ENCODE data around the gene ANXA6.

The ANXA6 gene

GRCh38 chr5:151067632-151068432, 89.7 kb downstream of the ANXA6 start:
- no peak for DNase-seq (ENCODE audit: low read depth in 2 of 2, low spot score in 1 of 2)

- DNase-seq (ENCODE audit: low read depth in 2 of 2, low spot score in 1 of 2) = no peak
Measured at GRCh38 chr5:151066920-151067319, 90.7 kb downstream of the ANXA6 start.

DNA sequence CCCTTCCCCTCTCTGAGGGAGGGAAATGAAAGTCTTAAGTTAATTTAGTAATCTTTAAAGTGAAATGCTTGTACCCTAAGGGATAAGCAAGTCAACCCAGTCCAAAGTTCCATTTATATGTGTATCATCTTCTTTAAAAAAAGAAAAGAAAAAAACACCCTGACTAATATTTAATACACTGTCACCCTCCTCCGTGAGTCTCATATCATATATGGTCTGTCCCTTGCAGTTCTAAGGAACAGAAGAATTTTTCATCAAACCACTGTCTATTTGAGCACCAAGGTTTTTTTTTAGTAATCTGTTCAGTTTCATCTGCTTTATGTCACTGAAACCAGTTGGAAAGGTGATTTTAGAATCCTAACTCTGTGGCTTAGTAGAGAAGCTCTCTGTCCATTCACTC, 92.0 kb downstream of the ANXA6 start:
- DNase-seq (ENCODE audit: low read depth in 2 of 2, low spot score in 1 of 2) = no peak

DNA sequence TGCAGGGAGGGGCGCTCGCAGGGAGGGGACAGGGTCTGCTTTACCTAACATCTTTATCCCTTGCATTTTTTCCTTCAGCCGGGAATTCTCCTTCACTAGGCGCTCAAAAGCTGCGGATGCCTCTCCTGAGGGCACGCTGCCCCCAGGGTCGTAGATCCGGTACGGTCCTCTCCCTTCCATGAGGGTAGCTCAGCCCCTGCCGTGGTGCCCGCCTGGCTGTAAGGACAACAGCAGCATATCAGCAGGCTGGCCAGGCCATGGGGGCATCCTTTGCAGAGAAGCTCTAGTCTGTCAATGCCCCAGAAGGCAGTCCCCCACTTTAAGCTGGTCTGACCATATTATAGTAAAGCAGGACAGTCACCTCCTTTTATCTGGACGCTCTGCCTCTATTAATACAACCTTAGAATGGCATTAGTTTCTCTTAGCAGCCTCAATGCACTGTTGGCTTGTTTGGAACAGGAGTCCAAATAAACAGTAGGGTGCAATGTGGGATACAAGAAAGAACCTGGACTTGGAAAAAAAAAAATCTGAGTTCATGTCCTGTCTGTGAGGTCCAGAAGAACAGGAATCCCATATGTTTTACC, 92.6 kb downstream of the ANXA6 start:
- DNase-seq (ENCODE audit: low read depth in 2 of 2, low spot score in 1 of 2) = no peak

DNA sequence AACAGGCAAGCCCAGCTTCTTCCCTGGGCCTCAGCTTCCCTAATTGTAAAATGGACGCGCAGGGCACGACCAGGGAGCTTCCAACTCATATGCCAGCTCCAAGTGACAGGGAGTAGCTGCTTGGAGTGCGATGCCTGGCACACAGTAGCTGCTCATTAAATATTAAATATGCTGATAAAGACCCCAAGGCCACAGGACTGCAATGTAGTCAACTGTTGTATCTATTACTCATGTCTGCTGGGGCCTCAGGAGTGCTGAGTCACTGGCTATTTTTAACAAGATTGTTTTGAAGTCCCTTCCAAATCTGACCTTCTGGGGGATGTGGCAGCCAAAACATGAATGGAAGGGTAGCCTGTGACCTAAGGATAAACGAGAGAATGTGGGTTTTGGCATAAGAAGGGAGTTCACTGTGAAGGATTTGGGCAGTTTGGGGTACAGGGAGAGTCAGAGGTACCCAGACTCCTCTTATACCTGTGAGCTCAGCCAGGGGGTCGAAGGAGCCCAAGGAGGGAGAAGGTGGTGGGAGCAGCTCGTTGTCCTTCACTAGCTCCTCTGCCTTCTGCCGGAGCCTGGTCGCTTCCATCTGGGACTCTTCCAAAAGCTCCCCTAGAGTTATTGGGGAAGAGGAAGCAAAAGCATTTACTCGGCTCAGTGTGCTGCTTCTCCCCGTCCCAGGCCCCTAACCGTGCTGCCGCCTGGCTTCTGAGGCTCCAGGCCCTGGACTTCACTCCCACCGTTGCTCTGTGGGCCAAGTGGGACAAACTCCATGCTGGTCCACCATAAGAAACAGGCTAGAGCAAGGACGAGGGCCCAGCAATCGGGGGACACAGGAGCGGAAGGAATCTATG, 94.2 kb downstream of the ANXA6 start:
- DNase-seq (ENCODE audit: low read depth in 2 of 2, low spot score in 1 of 2) = no peak

DNA sequence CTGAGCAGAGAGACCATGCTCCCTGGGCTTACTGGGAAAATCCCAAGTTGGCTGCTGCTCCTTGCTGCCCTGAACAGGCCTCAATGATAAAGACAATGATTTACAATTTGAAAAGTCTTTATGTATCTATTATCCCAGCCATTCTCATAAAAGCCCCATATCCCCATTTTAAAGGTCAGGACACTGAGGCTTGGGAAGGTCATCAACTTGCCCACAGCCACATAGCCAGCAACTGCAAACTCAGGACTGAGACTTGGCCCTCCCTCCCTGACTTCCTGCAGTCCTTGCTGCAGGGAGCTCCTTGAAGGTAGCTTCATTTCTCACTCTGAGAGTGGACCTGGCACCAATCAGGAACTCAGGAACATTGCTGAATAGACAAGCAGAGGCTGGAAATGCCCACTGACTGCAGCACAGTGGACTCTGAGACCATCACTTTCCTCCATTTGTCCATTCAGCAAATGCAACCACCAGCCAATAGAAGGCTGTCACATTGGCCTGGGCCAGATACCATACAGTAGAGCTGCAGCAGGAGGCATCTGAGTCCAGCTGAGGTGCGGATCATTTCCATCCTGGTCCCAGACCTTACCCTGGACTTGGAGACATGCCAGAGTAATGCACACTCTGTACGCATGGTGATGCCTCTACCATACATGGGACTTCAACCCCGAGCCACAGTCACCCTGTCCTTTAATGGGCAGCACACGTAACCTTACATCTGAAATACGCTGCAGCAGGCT, 95.0 kb downstream of the ANXA6 start:
- DNase-seq (ENCODE audit: low read depth in 2 of 2, low spot score in 1 of 2) = no peak

DNA sequence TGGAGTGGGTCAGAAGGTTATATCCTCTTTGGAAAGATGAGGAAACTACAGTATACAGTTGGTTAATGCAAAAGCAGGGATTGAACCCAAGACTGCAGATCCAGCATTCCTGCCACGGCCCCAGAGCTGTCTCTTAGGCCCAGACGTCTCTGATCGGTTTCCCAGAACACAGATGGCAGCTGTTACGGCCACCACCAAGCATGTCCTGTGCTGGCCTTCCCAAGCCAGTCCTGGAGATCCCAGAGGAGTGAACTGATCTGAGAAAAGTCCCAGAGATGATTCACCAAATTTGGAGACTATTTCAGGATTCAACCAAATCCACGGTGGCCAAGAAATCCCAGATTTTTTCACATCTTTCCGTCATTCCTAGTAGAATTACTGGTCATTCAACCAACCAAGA, 96.8 kb downstream of the ANXA6 start:
- DNase-seq (ENCODE audit: low read depth in 2 of 2, low spot score in 1 of 2) = no peak

- no peak for DNase-seq (ENCODE audit: low read depth in 2 of 2, low spot score in 1 of 2)
Measured at GRCh38 chr5:151058891-151059489, 98.6 kb downstream of the ANXA6 start.

DNA sequence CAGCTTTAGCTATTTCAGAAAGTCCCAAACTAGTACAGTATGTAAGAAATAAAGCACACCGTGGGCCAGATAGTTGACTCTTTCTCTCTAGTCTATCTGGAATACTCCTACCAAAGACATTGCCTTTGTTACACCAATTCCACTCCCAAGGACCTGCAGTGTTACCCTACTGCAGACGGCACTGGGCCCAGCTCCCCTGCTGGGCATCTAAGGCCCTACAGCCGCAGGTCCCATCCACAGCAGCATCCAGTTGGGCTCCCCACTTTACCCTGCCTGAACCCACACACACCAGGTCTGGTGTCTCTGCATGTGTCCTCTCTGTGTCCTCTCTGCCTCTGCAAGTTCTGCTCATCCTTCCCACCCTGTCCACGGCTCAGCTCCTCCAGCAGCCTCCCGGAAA, 99.3 kb downstream of the ANXA6 start:
- no peak for DNase-seq (ENCODE audit: low read depth in 2 of 2, low spot score in 1 of 2)

GRCh38 chr5:151056379-151057325, 100.9 kb downstream of the ANXA6 start:
- DNase-seq (ENCODE audit: low read depth in 2 of 2, low spot score in 1 of 2) = no peak

GRCh38 chr5:151055336-151055735, 102.2 kb downstream of the ANXA6 start:
- no peak for DNase-seq (ENCODE audit: low read depth in 2 of 2, low spot score in 1 of 2)

DNA sequence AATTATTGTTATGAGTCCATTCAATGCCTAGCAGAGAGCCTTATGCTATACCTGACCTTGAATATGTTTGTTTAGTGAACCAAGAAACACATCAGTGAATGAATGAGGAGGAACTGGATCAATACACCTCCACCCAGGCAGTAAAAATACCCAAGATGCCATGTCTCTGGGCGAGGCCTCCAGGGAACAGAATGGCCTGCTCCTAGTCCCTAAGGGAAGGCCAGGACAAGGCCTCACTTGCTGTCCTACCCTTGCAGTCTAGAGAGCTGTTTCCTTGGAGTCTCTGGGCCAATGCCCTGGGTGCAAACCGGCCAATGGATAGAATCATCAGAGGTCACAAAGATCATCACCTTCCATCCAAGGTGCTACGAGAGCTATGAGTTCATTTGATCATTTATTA, 102.9 kb downstream of the ANXA6 start:
- DNase-seq (ENCODE audit: low read depth in 2 of 2, low spot score in 1 of 2) = no peak

GRCh38 chr5:151053796-151054462, 103.7 kb downstream of the ANXA6 start:
- no peak for DNase-seq (ENCODE audit: low read depth in 2 of 2, low spot score in 1 of 2)

GRCh38 chr5:151052836-151053235, 104.7 kb downstream of the ANXA6 start:
- DNase-seq (ENCODE audit: low read depth in 2 of 2, low spot score in 1 of 2) = no peak

DNA sequence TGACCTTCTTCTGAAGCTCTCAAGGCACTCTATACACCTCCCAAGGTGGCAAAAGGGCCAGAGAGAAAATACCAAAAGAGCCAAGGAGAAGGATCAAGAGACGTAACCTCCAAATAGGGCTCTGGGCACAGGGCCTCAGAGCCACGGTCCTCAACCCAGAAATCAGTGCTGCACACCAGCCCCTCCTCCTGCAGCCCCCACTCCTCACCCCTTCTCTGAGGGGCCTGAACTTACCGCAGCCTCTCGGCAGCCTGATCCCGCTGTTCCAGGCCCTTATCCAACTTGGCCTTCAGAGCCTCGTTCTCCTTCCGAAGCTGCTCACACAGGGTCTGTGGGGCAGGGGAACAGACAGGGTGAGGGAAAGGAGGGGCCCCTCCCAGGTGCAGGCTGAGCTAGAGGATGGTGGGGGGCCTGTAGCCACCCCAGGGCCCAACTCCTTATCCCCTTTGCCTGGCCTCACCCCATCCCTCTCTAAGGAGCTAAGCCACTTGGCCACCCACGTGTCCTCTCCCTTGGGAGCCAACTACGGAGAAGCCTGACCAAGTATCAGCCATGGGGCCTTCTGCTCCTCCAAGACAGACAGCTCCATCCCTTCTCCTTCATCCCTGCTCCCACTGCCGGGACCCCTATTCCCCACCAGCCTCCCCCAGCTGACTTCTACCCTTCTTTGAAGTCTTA, 105.5 kb downstream of the ANXA6 start:
- no peak for DNase-seq (ENCODE audit: low read depth in 2 of 2, low spot score in 1 of 2)

DNA sequence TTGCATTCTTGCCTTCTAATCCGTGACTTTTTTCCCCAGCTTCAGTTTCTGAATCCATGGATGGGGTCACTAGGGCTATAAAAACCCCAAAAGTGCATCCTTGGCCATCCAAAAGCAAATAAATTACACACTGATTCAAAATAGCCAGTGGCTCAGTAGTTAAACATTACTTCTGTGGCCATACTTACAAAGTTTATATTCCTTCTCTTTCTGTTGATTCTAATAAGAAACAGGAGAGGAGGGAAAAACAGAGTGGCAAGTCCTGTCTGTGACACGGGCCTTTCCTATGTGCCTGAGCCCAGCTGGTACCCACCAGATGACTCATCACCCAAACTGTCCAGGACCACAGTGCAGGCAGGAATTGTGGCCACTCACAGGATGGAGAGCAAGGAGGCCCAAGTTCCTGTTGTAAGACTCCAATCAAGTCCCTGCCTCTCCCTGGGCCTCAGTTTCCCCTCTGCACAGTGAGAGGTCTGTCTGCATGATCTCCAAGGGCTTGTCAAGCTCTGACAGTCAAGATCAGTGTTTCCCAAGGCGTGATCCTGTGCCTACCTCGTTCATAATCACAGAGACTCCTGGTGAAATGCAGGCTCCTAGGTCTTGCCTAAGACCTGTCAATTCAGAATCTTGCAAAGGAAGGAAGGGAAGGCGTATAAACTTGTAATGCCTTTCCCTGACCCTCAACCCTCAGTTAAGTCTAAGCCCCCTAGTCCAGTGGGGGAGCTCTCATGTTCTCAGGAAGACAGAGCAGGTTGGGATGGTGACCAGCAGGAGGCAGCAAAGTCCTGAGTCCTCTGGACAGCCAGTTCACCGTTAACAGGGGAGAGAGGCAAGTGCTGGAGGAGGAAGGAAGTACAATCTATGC, 106.3 kb downstream of the ANXA6 start:
- DNase-seq (ENCODE audit: low read depth in 2 of 2, low spot score in 1 of 2) = peak; percentile 45 to 54
